Measurements from ENCODE around the gene CSTPP1.

- TF ChIP-seq PATZ1 (CRISPR knock-in tag; IDR thresholded peaks at IDR 0.05; ENCODE audit: borderline replicate concordance), result no peak
- no peak for TF ChIP-seq ARNTL (CRISPR knock-in tag; IDR thresholded peaks at IDR 0.05; ENCODE audit: borderline replicate concordance, low read depth)
- no peak for TF ChIP-seq ZFP3 (CRISPR knock-in tag; IDR thresholded peaks at IDR 0.05)
- TF ChIP-seq, protein P1, sequence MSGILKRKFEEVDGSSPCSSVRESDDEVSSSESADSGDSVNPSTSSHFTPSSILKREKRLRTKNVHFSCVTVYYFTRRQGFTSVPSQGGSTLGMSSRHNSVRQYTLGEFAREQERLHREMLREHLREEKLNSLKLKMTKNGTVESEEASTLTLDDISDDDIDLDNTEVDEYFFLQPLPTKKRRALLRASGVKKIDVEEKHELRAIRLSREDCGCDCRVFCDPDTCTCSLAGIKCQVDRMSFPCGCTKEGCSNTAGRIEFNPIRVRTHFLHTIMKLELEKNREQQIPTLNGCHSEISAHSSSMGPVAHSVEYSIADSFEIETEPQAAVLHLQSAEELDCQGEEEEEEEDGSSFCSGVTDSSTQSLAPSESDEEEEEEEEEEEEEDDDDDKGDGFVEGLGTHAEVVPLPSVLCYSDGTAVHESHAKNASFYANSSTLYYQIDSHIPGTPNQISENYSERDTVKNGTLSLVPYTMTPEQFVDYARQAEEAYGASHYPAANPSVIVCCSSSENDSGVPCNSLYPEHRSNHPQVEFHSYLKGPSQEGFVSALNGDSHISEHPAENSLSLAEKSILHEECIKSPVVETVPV (CRISPR knock-in tag; IDR thresholded peaks at IDR 0.05), result no peak
- no peak for TF ChIP-seq ISL1 (CRISPR knock-in tag; IDR thresholded peaks at IDR 0.05)
- no peak for TF ChIP-seq ZFP30 (CRISPR knock-in tag; IDR thresholded peaks at IDR 0.05)
- TF ChIP-seq, protein P2, sequence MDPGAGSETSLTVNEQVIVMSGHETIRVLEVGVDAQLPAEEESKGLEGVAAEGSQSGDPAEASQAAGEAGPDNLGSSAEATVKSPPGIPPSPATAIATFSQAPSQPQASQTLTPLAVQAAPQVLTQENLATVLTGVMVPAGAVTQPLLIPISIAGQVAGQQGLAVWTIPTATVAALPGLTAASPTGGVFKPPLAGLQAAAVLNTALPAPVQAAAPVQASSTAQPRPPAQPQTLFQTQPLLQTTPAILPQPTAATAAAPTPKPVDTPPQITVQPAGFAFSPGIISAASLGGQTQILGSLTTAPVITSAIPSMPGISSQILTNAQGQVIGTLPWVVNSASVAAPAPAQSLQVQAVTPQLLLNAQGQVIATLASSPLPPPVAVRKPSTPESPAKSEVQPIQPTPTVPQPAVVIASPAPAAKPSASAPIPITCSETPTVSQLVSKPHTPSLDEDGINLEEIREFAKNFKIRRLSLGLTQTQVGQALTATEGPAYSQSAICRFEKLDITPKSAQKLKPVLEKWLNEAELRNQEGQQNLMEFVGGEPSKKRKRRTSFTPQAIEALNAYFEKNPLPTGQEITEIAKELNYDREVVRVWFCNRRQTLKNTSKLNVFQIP (CRISPR knock-in tag; IDR thresholded peaks at IDR 0.05; ENCODE audit: borderline replicate concordance, low read depth), result no peak
- TF ChIP-seq ESRRG (CRISPR knock-in tag; IDR thresholded peaks at IDR 0.05), result no peak
Observed at GRCh38 chr11:47171856-47172255, 235.3 kb downstream of the CSTPP1 start.
